Measurements from ENCODE around the gene C18orf63.

DNA sequence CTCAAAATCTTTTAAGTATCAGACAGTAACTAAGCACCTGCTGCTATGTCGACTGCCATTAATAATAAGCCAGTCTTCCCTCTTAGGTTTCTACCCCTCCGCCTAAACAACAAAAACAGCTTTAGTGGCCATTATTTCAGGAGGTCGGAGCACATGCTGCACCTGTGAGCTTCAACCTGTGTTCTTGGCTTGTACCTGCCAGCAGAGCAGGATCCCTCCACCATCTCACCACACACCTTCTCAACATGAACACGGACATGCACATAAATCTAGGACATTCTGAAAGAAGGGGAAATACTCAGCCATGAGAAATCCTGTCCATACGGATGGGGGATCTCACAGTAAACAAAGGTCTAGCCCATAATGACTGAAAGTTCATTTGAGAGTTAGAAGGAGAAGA is 27.6 kb upstream of the C18orf63 start:
- TF ChIP-seq POLR2A (IDR thresholded peaks at IDR 0.05), result no peak
- TF ChIP-seq, protein P1, sequence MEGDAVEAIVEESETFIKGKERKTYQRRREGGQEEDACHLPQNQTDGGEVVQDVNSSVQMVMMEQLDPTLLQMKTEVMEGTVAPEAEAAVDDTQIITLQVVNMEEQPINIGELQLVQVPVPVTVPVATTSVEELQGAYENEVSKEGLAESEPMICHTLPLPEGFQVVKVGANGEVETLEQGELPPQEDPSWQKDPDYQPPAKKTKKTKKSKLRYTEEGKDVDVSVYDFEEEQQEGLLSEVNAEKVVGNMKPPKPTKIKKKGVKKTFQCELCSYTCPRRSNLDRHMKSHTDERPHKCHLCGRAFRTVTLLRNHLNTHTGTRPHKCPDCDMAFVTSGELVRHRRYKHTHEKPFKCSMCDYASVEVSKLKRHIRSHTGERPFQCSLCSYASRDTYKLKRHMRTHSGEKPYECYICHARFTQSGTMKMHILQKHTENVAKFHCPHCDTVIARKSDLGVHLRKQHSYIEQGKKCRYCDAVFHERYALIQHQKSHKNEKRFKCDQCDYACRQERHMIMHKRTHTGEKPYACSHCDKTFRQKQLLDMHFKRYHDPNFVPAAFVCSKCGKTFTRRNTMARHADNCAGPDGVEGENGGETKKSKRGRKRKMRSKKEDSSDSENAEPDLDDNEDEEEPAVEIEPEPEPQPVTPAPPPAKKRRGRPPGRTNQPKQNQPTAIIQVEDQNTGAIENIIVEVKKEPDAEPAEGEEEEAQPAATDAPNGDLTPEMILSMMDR (IDR thresholded peaks at IDR 0.05), result no peak
